Naive thymus-derived CD4-positive, alpha-beta T cell (primary cell): Measurements from ENCODE around the gene GCDH. TPM values are rescaled to one million over a fixed set of nuclear protein-coding genes. Genes with fewer than 3 reads are reported as not detected.
A peak's percentile ranks its signal among the peaks of the same experiment; 100 is the strongest.

Source experiments
- ATAC-seq: fragments of 150-1000 bp; cut with Tn5 transposase; 2 replicates; pipeline ENCODE4 v1.10.0; 2021; ENCODE audit warnings: mild to moderate bottlenecking, moderate library complexity
- CTCF ChIA-PET: fragments of 350-600 bp; sonication (Branson Sonifier 250); formaldehyde crosslinking; loops from one replicate; lab custom pipeline; 2021; ENCODE audit warnings: antibody characterized with exemption; lab: Charles Lee
- POLR2A ChIA-PET: fragments of 350-600 bp; sonication (Branson Sonifier 250); formaldehyde crosslinking; loops from one replicate; lab custom pipeline; 2021; ENCODE audit warnings: antibody characterized with exemption, inconsistent platforms; lab: Charles Lee
- DNase-seq, 9 donors: peaks; one replicate each; pipeline versions ENCODE4 v3.0.0 to v3.0.0-alpha.2; 2020 to 2022; ENCODE audit warnings: mixed read lengths in 1 of 9
- H3K27ac ChIP-seq: one replicate; pipeline ENCODE4 v1.7.0; 2013; ENCODE audit warnings: mild to moderate bottlenecking, low read depth, low read length, moderate library complexity
- H3K27me3 ChIP-seq, 2 donors: one replicate each; pipeline ENCODE4 v1.7.0; 2013; ENCODE audit warnings: low read length in 2 of 2, mild to moderate bottlenecking in 2 of 2, moderate library complexity in 2 of 2; ENCODE audit not compliant: control insufficient read depth in 2 of 2, insufficient read depth in 2 of 2
- H3K36me3 ChIP-seq, 3 experiments: 1 replicate in 2 of 3; 2 replicates in 1 of 3; pipeline ENCODE4 v1.7.0; 2013; ENCODE audit warnings: low read length in 3 of 3, mild to moderate bottlenecking in 3 of 3, moderate library complexity in 1 of 3; ENCODE audit not compliant: insufficient read depth in 3 of 3, control insufficient read depth in 2 of 3
- H3K4me1 ChIP-seq, 2 donors: one replicate each; pipeline ENCODE4 v1.7.0; 2013; ENCODE audit warnings: low read length in 2 of 2, mild to moderate bottlenecking in 2 of 2, moderate library complexity in 1 of 2; ENCODE audit not compliant: control insufficient read depth in 2 of 2, insufficient read depth in 2 of 2
- H3K4me3 ChIP-seq: 2 replicates; pipeline ENCODE4 v1.7.0; 2013; ENCODE audit warnings: mild to moderate bottlenecking, low read length
- H3K9me3 ChIP-seq, 3 experiments: 1 replicate in 2 of 3; 2 replicates in 1 of 3; pipeline ENCODE4 v1.7.0; 2013; ENCODE audit warnings: low read length in 3 of 3; ENCODE audit not compliant: control insufficient read depth in 2 of 3
- H3K27ac Mint-ChIP-seq, 9 donors: one replicate each; pipeline ENCODE4 v1.8.0; 2020 to 2022; ENCODE audit warnings: mixed read lengths in 9 of 9, mild to moderate bottlenecking in 8 of 9, moderate library complexity in 5 of 9, inconsistent platforms in 2 of 9
- H3K27me3 Mint-ChIP-seq, 5 donors: one replicate each; pipeline ENCODE4 v1.8.0; 2021 to 2022; ENCODE audit warnings: mixed read lengths in 5 of 5, mild to moderate bottlenecking in 1 of 5
- H3K36me3 Mint-ChIP-seq, 5 donors: one replicate each; pipeline ENCODE4 v1.8.0; 2020 to 2022; ENCODE audit warnings: mixed read lengths in 5 of 5, mild to moderate bottlenecking in 3 of 5, inconsistent platforms in 1 of 5
- H3K4me1 Mint-ChIP-seq, 7 donors: one replicate each; pipeline ENCODE4 v1.8.0; 2020 to 2022; ENCODE audit warnings: mixed read lengths in 7 of 7, mild to moderate bottlenecking in 3 of 7, inconsistent platforms in 1 of 7
- H3K4me3 Mint-ChIP-seq, 10 donors: one replicate each; pipeline ENCODE4 v1.8.0; 2020 to 2022; ENCODE audit warnings: mild to moderate bottlenecking in 10 of 10, mixed read lengths in 10 of 10, moderate library complexity in 6 of 10, inconsistent platforms in 2 of 10
- H3K9me3 Mint-ChIP-seq, 11 donors: one replicate each; pipeline ENCODE4 v1.8.0; 2020 to 2022; ENCODE audit warnings: mixed read lengths in 11 of 11, mild to moderate bottlenecking in 4 of 11, inconsistent platforms in 1 of 11, moderate library complexity in 1 of 11
- intact Hi-C, 2 donors: fragments of 100-400 bp; cut with micrococcal nuclease; formaldehyde crosslinking; loops; one replicate each; pipeline ENCODE4 v1.15.1; 2023
- polyA plus RNA-seq, 2 donors: library from polyadenylated mRNA; unstranded; fragments of 300-500 nt; fragmentation: Illumina TruSeq; gene quantifications; one replicate each; pipeline ENCODE4 v1.2.3, GENCODE V29; 2021
- total RNA-seq, 6 experiments: library from RNA in 5 of 6; stranded (reverse) in 5 of 6; gene quantifications; 1 replicate in 5 of 6; 2 replicates in 1 of 6; pipeline ENCODE4 v1.2.3 and lab custom pipeline; 2021 to 2026

Gene GCDH
- total and polyA plus RNA-seq, 7 experiments from 2014 or later = 22.0 to 74.2 (median 44.8) TPM

- peaks cover 32 to 75% (median 60%) of the 10 kb centered on the region in 7 donors for H3K4me1 Mint-ChIP-seq
- Histone ChIP-seq H3K27ac (peak overlapping the region; percentile 86), H3K36me3 (peaks cover 33 to 75% (median 34%) of the 10 kb centered on the region in 3 experiments), H3K9me3 (no peaks in the 10 kb centered on the region), H3K4me1 (peaks cover 34 to 40% of the 10 kb centered on the region in 2 donors), H3K4me3 (no peak overlapping the region), H3K27me3 (no peaks in the 10 kb centered on the region)
- ChIA-PET CTCF (no interaction called here), POLR2A (interaction anchor here (1.2 to 1.7 kb wide), 2 partner anchors 10 to 53 kb away, joined by 7 to 8 read pairs; partner anchors contain the start of genes FARSA and GCDH)
- intact Hi-C loops = no loop called here
- ATAC-seq = no peak
- peaks cover 0 to 4% (median 0%) of the 10 kb centered on the region in 11 donors for H3K9me3 Mint-ChIP-seq
- H3K27me3 Mint-ChIP-seq = peaks cover 0 to 3% (median 0%) of the 10 kb centered on the region in 5 donors
- peaks cover 7 to 49% (median 30%) of the 10 kb centered on the region in 5 donors for H3K36me3 Mint-ChIP-seq
- peak overlapping the region in 6 of 10 donors; percentile 9 to 95 (median 50) for H3K4me3 Mint-ChIP-seq
- H3K27ac Mint-ChIP-seq = peak overlapping the region; percentile 21 to 99 (median 93)
- DNase-seq = no peak
Measured at GRCh38 chr19:12944104-12944674, 53.2 kb downstream of the GCDH start.

- peaks cover 21 to 26% of the 10 kb centered on the region in 2 donors for H3K4me1 ChIP-seq
- no peaks in the 10 kb centered on the region for H3K27me3 ChIP-seq
- H3K27ac ChIP-seq = peak within 1 kb of the TSS; percentile 86
- peaks cover 24 to 61% (median 46%) of the 10 kb centered on the region in 7 donors for H3K4me1 Mint-ChIP-seq
- POLR2A ChIA-PET = interaction anchor here (0.6 to 2.3 kb wide), 4 partner anchors 8 to 847 kb away, joined by 3 to 15 read pairs (median 10); partner anchors contain the start of genes CALR, FARSA and GADD45GIP1
- peak within 1 kb of the TSS; percentile 93 to 99 (median 97) for H3K27ac Mint-ChIP-seq
- H3K27me3 Mint-ChIP-seq = peaks cover 0 to 3% (median 0%) of the 10 kb centered on the region in 5 donors
- CTCF ChIA-PET = interaction anchor here (1.1 kb wide), 1 partner anchor 20 kb away, joined by 7 read pairs; no protein-coding TSS in a partner anchor
- DNase-seq (peak; percentile 96 to 99 (median 97)), ATAC-seq (peak; percentile 94)
- peak within 1 kb of the TSS; percentile 88 to 97 (median 92) for H3K4me3 Mint-ChIP-seq
- H3K9me3 ChIP-seq = no peaks in the 10 kb centered on the region
- peaks cover 0 to 4% (median 0%) of the 10 kb centered on the region in 11 donors for H3K9me3 Mint-ChIP-seq
- H3K4me3 ChIP-seq = peak within 1 kb of the TSS; percentile 67
- intact Hi-C loops = loop anchor here (1.0 kb wide), 7 partner anchors 7 to 60 kb away; partner anchors contain the start of genes GADD45GIP1 (in 2 of the 2), CALR (in 1 of the 2), FARSA (in 1 of the 2) and SYCE2 (in 1 of the 2)
- H3K36me3 ChIP-seq = peaks cover 26 to 76% (median 37%) of the 10 kb centered on the region in 3 experiments
- H3K36me3 Mint-ChIP-seq = peaks cover 0 to 44% (median 23%) of the 10 kb centered on the region in 5 donors
Measured at GRCh38 chr19:12945479-12946091, 54.6 kb downstream of the GCDH start, which contains the start of gene RAD23A. Gene RAD23A (plus strand): TSS chr19:12945862. CDS start chr19:12945949, 87 bp downstream.

- Mint-ChIP-seq H3K4me1 (peaks cover 19 to 57% (median 41%) of the 10 kb centered on the region in 7 donors), H3K36me3 (peaks cover 0 to 42% (median 19%) of the 10 kb centered on the region in 5 donors)
- H3K4me1 ChIP-seq = peaks cover 15 to 23% of the 10 kb centered on the region in 2 donors
Measured at GRCh38 chr19:12946092-12946721, 55.2 kb downstream of the GCDH start.

GRCh38 chr19:12946731-12947496 is 56.0 kb downstream of the GCDH start:
- peak overlapping the region; percentile 86 for H3K27ac ChIP-seq
- ChIA-PET POLR2A (interaction anchor here (0.6 to 2.3 kb wide), 11 partner anchors 9 to 155 kb away, joined by 3 to 15 read pairs (median 7); partner anchors contain the start of genes CALR, FARSA, GADD45GIP1 and GCDH), CTCF (interaction anchor here (0.6 to 1.1 kb wide), 3 partner anchors 9 to 1415 kb away, joined by 3 to 7 read pairs (median 7); no protein-coding TSS in a partner anchor)
- peak overlapping the region; percentile 85 to 95 (median 90) for H3K4me3 Mint-ChIP-seq
- H3K4me3 ChIP-seq = peak overlapping the region; percentile 67
- peaks cover 0 to 45% (median 19%) of the 10 kb centered on the region in 5 donors for H3K36me3 Mint-ChIP-seq
- H3K4me1 ChIP-seq = peaks cover 15 to 23% of the 10 kb centered on the region in 2 donors
- H3K9me3 Mint-ChIP-seq = peaks cover 0 to 4% (median 0%) of the 10 kb centered on the region in 11 donors
- intact Hi-C loops = loop anchor here in 1 of 2 donors (1.0 kb wide), 1 partner anchor 9 kb away; the partner anchor contains the start of gene CALR
- H3K9me3 ChIP-seq = no peaks in the 10 kb centered on the region
- no peak for ATAC-seq
- peak overlapping the region; percentile 90 to 98 (median 94) for H3K27ac Mint-ChIP-seq
- no peak for DNase-seq
- no peaks in the 10 kb centered on the region for H3K27me3 ChIP-seq
- H3K36me3 ChIP-seq = peaks cover 13 to 76% (median 35%) of the 10 kb centered on the region in 3 experiments
- H3K4me1 Mint-ChIP-seq = peaks cover 19 to 58% (median 41%) of the 10 kb centered on the region in 7 donors
- peaks cover 0 to 3% (median 0%) of the 10 kb centered on the region in 5 donors for H3K27me3 Mint-ChIP-seq

More at GRCh38 chr19:12946092-12946721, 55.2 kb downstream of the GCDH start:
- intact Hi-C loops = loop anchor here in 1 of 2 donors (1.0 kb wide), 1 partner anchor 8 kb away; the partner anchor contains the start of gene CALR
- H3K4me3 ChIP-seq = peak overlapping the region; percentile 67
- CTCF ChIA-PET = interaction anchor here (0.6 to 1.1 kb wide), 2 partner anchors 19 to 1415 kb away, joined by 7 read pairs; no protein-coding TSS in a partner anchor
- Mint-ChIP-seq H3K9me3 (peaks cover 0 to 4% (median 0%) of the 10 kb centered on the region in 11 donors), H3K4me3 (peak overlapping the region; percentile 85 to 95 (median 90)), H3K27me3 (peaks cover 0 to 3% (median 0%) of the 10 kb centered on the region in 5 donors), H3K27ac (peak overlapping the region; percentile 90 to 99 (median 94))
- H3K36me3 ChIP-seq = peaks cover 19 to 76% (median 35%) of the 10 kb centered on the region in 3 experiments
- ATAC-seq (peak; percentile 48), DNase-seq (peak in 4 of 9 donors; percentile 32 to 70 (median 40))
- no peaks in the 10 kb centered on the region for H3K9me3 ChIP-seq
- H3K27me3 ChIP-seq = no peaks in the 10 kb centered on the region
- POLR2A ChIA-PET = interaction anchor here (0.6 to 2.3 kb wide), 7 partner anchors 8 to 154 kb away, joined by 3 to 15 read pairs (median 4); partner anchors contain the start of genes CALR, FARSA and GADD45GIP1
- peak overlapping the region; percentile 86 for H3K27ac ChIP-seq
